GM18861 (cell line): ENCODE measurements around the gene ASB13.

Source experiments
- ATAC-seq: cut with Tn5 transposase; IDR thresholded peaks from one replicate; pipeline ENCODE4 v1.9.1; 2021; ENCODE audit not compliant: unreplicated experiment

ASB13 gene

GRCh38 chr10:5666008-5666840 lies at the start of gene ASB13:
Gene ASB13, minus strand, starts transcription at chr10:5666595. Its CDS starts 44 bp downstream, at chr10:5666551.
- no peak for ATAC-seq

GRCh38 chr10:5711642-5712041 lies 45.2 kb upstream of the ASB13 start:
- no peak for ATAC-seq

- ATAC-seq, result no peak
These were observed 44.5 kb upstream of the ASB13 start for GRCh38 chr10:5710859-5711258.

GRCh38 chr10:5709865-5710264 lies 43.5 kb upstream of the ASB13 start:
- ATAC-seq, result no peak

- ATAC-seq, result no peak
These were observed 42.0 kb upstream of the ASB13 start for GRCh38 chr10:5708356-5708755.

- no peak for ATAC-seq
These were observed 31.7 kb upstream of the ASB13 start for GRCh38 chr10:5698062-5698461.

GRCh38 chr10:5697342-5697741 lies 30.9 kb upstream of the ASB13 start:
- no peak for ATAC-seq

GRCh38 chr10:5694573-5694972 lies 28.2 kb upstream of the ASB13 start:
- no peak for ATAC-seq

GRCh38 chr10:5692461-5693358 lies 26.3 kb upstream of the ASB13 start:
- peak; percentile 73 for ATAC-seq

- no peak for ATAC-seq
These were observed 25.4 kb upstream of the ASB13 start for GRCh38 chr10:5691786-5692185.

GRCh38 chr10:5688587-5688986 lies 22.2 kb upstream of the ASB13 start:
- no peak for ATAC-seq

- ATAC-seq, result no peak
These were observed 19.4 kb upstream of the ASB13 start for GRCh38 chr10:5685764-5686240.

GRCh38 chr10:5684971-5685763 lies 18.8 kb upstream of the ASB13 start:
- peak; percentile 27 for ATAC-seq

- peak; percentile 55 for ATAC-seq
These were observed 18.0 kb upstream of the ASB13 start, which contains the start of gene TASOR2 for GRCh38 chr10:5684318-5684970. Gene TASOR2, plus strand, starts transcription at chr10:5684838. Its CDS starts 35,805 bp downstream, at chr10:5720643.

GRCh38 chr10:5683065-5683464 lies 16.7 kb upstream of the ASB13 start:
- no peak for ATAC-seq

- ATAC-seq, result no peak
These were observed 15.5 kb upstream of the ASB13 start for GRCh38 chr10:5681930-5682329.

GRCh38 chr10:5679606-5680005 lies 13.2 kb upstream of the ASB13 start:
- no peak for ATAC-seq

- ATAC-seq, result no peak
These were observed 12.6 kb upstream of the ASB13 start for GRCh38 chr10:5679037-5679435.

- ATAC-seq, result no peak
These were observed 12.1 kb upstream of the ASB13 start for GRCh38 chr10:5678397-5679036.
